Muscle layer of duodenum (tissue), 2 donors: Measurements from ENCODE around the gene LPCAT1.

Source experiments
- H3K27ac ChIP-seq: one replicate; pipeline ENCODE4 v1.7.0; 2013; ENCODE audit warnings: mild to moderate bottlenecking, low read length
- H3K27me3 ChIP-seq: one replicate; pipeline ENCODE4 v1.7.0; 2013; ENCODE audit warnings: low read depth, mild to moderate bottlenecking, control low read depth, low read length
- H3K36me3 ChIP-seq, 2 donors: one replicate each; pipeline ENCODE4 v1.7.0; 2013; ENCODE audit warnings: low read length in 2 of 2, control low read depth in 1 of 2, mild to moderate bottlenecking in 1 of 2; ENCODE audit not compliant: insufficient read depth in 2 of 2, control insufficient read depth in 1 of 2
- H3K4me1 ChIP-seq, 2 donors: one replicate each; pipeline ENCODE4 v1.7.0; 2013; ENCODE audit warnings: low read length in 2 of 2, mild to moderate bottlenecking in 2 of 2, control low read depth in 1 of 2, moderate library complexity in 1 of 2; ENCODE audit not compliant: insufficient read depth in 2 of 2, control insufficient read depth in 1 of 2
- H3K4me3 ChIP-seq, 2 donors: one replicate each; pipeline ENCODE4 v1.7.0; 2013; ENCODE audit warnings: low read length in 2 of 2, low read depth in 1 of 2, mild to moderate bottlenecking in 1 of 2
- H3K9me3 ChIP-seq, 2 donors: one replicate each; pipeline ENCODE4 v1.7.0; 2013; ENCODE audit warnings: low read length in 2 of 2, control low read depth in 1 of 2, mild to moderate bottlenecking in 1 of 2; ENCODE audit not compliant: control insufficient read depth in 1 of 2
- donor health status: healthy.

Gene LPCAT1

GRCh38 chr5:1523480-1523792 is 324 bp downstream of the LPCAT1 start:
- Histone ChIP-seq H3K36me3 (peaks cover 5 to 12% of the 10 kb centered on the region in 2 donors), H3K27me3 (no peaks in the 10 kb centered on the region), H3K4me1 (peaks cover 0 to 22% of the 10 kb centered on the region in 2 donors), H3K9me3 (no peaks in the 10 kb centered on the region), H3K27ac (no peak overlapping the region), H3K4me3 (peak overlapping the region in 1 of 2 donors; percentile 75)

DNA sequence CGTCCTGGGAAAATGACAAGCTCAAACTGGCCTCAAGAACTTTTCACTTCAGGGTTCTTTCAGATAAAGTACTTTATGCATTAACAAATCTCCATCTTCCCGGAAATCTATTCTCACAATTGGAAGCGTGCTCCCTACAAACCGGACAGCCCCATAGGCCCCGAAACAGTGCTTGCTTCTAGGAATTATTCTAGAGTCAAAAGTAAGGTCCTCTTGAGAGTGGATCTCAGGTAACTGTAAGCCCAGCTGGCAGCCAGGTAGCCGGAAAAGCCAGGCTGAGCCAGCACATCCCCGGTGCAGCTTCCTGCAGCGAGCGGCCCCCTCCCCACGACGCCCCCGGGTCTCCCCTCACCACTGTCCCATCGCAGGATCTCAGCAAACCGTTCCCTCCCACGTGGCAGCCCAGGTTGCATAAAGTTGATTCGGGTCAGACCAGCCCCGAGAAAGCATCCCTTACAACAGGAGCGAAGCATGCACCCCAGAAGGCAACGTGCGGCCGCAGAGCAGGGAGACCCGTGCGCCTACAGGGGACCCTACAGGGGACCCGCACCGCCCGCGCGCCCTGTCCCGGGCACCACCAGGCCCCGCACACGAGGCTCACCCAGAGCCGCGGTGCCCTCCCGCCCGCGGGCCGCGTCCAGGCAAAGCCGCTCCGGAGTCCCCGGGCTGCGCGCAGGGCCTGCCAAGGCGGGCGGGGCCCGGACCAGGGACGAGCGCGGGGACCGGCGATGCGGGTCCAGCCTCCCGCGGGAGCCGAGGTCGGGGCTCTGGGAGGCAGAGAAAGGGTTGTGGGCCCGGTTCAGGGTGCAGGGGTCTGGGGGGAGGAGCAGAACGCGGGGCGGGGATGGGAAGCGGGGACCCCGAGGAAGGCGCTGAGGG is 920 bp downstream of the LPCAT1 start:
- Histone ChIP-seq H3K4me3 (peak overlapping the region; percentile 53 to 75), H3K9me3 (no peaks in the 10 kb centered on the region), H3K27me3 (no peaks in the 10 kb centered on the region), H3K4me1 (peaks cover 0 to 22% of the 10 kb centered on the region in 2 donors), H3K36me3 (peaks cover 5 to 12% of the 10 kb centered on the region in 2 donors), H3K27ac (no peak overlapping the region)

- no peaks in the 10 kb centered on the region for H3K27me3 ChIP-seq
- H3K4me1 ChIP-seq = peaks cover 0 to 22% of the 10 kb centered on the region in 2 donors
- H3K27ac ChIP-seq = no peak overlapping the region
- peaks cover 5 to 12% of the 10 kb centered on the region in 2 donors for H3K36me3 ChIP-seq
- H3K4me3 ChIP-seq = peak overlapping the region; percentile 53 to 75
- H3K9me3 ChIP-seq = no peaks in the 10 kb centered on the region
Observed at GRCh38 chr5:1521671-1522600, 1.8 kb downstream of the LPCAT1 start.

DNA sequence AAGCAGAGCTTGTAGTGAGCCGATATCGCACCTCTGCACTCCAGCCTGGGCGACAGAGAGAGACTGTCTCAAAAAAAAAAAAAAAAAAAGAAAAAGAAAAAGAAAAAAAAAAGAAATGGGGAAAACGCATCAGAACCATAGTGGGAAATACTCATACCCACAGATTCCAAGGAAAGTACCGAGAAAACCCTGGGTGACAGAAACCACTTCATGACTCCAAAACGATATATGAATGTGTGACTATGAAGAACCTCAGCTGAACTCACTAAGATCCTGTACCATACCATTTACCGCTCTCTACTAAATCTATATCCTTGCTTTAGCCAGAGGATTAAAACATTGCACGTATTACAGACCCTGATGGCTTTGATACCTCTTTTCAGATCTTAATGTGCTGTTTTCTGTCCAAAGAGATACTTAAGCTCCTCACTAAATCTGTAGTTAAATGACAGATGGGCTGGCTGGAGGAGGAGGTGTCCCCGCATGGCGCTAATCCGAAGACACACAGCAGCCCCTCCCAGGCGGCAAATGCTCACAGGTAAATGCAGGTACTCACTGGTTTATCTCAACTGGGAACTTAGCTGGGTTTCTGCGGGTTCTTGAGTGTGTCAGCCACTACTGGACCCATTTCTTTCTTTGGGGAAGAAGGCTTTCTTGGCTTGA is 2.8 kb downstream of the LPCAT1 start:
- peaks cover 5 to 12% of the 10 kb centered on the region in 2 donors for H3K36me3 ChIP-seq
- H3K4me1 ChIP-seq = peaks cover 0 to 22% of the 10 kb centered on the region in 2 donors
- no peaks in the 10 kb centered on the region for H3K9me3 ChIP-seq
- H3K4me3 ChIP-seq = no peak overlapping the region
- H3K27me3 ChIP-seq = no peaks in the 10 kb centered on the region
- no peak overlapping the region for H3K27ac ChIP-seq

- Histone ChIP-seq H3K27ac (no peak overlapping the region), H3K27me3 (no peaks in the 10 kb centered on the region), H3K36me3 (peaks cover 5 to 12% of the 10 kb centered on the region in 2 donors), H3K4me3 (no peak overlapping the region), H3K9me3 (no peaks in the 10 kb centered on the region), H3K4me1 (peaks cover 0 to 21% of the 10 kb centered on the region in 2 donors)
Observed at GRCh38 chr5:1519631-1520210, 4.0 kb downstream of the LPCAT1 start.

GRCh38 chr5:1517838-1518237 is 5.9 kb downstream of the LPCAT1 start:
- Histone ChIP-seq H3K36me3 (peaks cover 5 to 12% of the 10 kb centered on the region in 2 donors), H3K4me3 (no peak overlapping the region), H3K27ac (no peak overlapping the region), H3K4me1 (peaks cover 0 to 15% of the 10 kb centered on the region in 2 donors), H3K9me3 (no peaks in the 10 kb centered on the region), H3K27me3 (no peaks in the 10 kb centered on the region)

GRCh38 chr5:1516615-1517601 is 6.9 kb downstream of the LPCAT1 start:
- Histone ChIP-seq H3K27me3 (no peaks in the 10 kb centered on the region), H3K9me3 (no peaks in the 10 kb centered on the region), H3K4me1 (peaks cover 0 to 6% of the 10 kb centered on the region in 2 donors), H3K36me3 (peaks cover 5 to 20% of the 10 kb centered on the region in 2 donors), H3K27ac (no peak overlapping the region), H3K4me3 (no peak overlapping the region)

GRCh38 chr5:1515921-1516571 is 7.7 kb downstream of the LPCAT1 start:
- no peaks in the 10 kb centered on the region for H3K4me1 ChIP-seq
- no peak overlapping the region for H3K4me3 ChIP-seq
- H3K9me3 ChIP-seq = no peaks in the 10 kb centered on the region
- no peak overlapping the region for H3K27ac ChIP-seq
- H3K27me3 ChIP-seq = no peaks in the 10 kb centered on the region
- H3K36me3 ChIP-seq = peaks cover 5 to 26% of the 10 kb centered on the region in 2 donors

DNA sequence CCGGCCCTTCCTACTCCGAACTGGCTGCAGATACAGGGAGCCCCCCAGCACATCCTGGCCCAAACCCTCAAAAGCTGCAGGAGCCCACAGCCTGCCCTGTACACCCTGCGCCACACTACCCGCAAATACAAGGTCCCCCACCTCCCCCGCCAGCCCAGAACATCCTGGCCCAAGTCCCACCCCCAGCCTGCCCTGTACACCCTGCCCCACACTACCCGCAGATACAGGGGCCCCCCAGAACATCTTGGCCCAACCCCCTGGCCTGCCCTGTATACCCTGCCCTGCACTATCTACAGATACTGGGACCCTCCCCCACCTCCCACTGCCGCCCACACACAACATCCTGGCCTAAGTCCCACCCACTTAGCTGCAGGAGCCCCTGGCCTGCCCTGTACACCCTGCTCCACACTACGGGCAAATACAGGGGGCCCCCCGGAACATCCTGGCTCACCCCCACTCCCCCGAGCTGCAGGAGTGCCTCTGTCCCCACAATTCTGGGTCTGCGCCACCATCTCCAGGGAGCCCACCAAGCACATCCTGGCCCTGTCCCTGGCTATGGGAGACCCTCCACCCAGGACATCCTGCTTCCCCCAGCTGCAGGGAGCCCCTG is 8.3 kb downstream of the LPCAT1 start:
- Histone ChIP-seq H3K9me3 (no peaks in the 10 kb centered on the region), H3K27ac (no peak overlapping the region), H3K27me3 (no peaks in the 10 kb centered on the region), H3K4me1 (no peaks in the 10 kb centered on the region), H3K4me3 (no peak overlapping the region), H3K36me3 (peaks cover 5 to 32% of the 10 kb centered on the region in 2 donors)
